Transverse colon (tissue), 4 donors: ENCODE results near the gene ARHGEF33.
A peak's percentile ranks its signal among the peaks of the same experiment; 100 is the strongest.

Source experiments
- CTCF ChIP-seq, 5 experiments: fragments of 200-600 bp in 3 of 5; fragments of 450-650 bp in 2 of 5; sonication (generic) in 3 of 5; IDR thresholded peaks; 1 replicate in 2 of 5; 2 replicates in 3 of 5; pipeline ENCODE4 v1.5.1; 2016 to 2017; ENCODE audit warnings: antibody characterized with exemption in 5 of 5, inconsistent platforms in 3 of 5, mild to moderate bottlenecking in 2 of 5, moderate library complexity in 1 of 5
- EP300 ChIP-seq: sonication (generic); formaldehyde crosslinking; IDR thresholded peaks from one replicate; pipeline ENCODE4 v1.6.1; 2017; ENCODE audit warnings: antibody characterized with exemption, low read depth
- POLR2A ChIP-seq: fragments of 450-650 bp; IDR thresholded peaks from one replicate; pipeline ENCODE4 v1.6.1; 2016; ENCODE audit warnings: antibody characterized with exemption, mild to moderate bottlenecking, moderate library complexity
- POLR2AphosphoS5 ChIP-seq, 3 donors: sonication (generic); formaldehyde crosslinking; IDR thresholded peaks; one replicate each; pipeline ENCODE4 v1.6.1; 2016; ENCODE audit warnings: antibody characterized with exemption in 3 of 3

DNA sequence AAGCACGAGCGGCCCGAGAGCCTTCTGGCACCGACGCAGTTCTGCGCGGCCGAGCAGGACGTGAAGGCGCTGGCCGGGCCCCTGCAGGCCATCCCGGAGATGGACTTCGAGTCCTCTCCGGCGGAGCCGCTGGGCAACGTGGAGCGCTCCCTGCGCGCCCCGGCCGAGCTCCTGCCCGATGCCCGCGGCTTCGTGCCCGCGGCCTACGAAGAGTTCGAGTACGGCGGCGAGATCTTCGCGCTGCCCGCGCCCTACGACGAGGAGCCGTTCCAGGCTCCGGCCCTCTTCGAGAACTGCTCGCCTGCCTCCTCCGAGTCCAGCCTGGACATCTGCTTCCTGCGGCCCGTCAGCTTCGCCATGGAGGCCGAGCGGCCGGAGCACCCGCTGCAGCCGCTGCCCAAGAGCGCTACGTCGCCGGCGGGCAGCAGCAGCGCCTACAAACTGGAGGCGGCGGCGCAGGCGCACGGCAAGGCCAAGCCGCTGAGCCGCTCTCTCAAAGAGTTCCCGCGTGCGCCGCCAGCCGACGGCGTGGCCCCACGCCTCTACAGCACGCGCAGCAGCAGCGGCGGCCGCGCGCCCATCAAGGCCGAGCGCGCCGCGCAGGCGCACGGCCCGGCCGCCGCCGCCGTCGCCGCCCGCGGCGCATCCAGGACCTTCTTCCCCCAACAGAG, 70.4 kb downstream of the ARHGEF33 start:
- TF ChIP-seq CTCF (IDR thresholded peaks at IDR 0.05) (peak in 1 of 5 experiments; percentile 5), POLR2A (no peak), POLR2AphosphoS5 (IDR thresholded peaks at IDR 0.05) (no peak), EP300 (no peak)
